GM18867 (cell line): ENCODE results near the gene WDR5.

Experiments used
- ATAC-seq: cut with Tn5 transposase; IDR thresholded peaks from one replicate; pipeline ENCODE4 v1.9.1; 2021; ENCODE audit warnings: mild to moderate bottlenecking, moderate library complexity; ENCODE audit not compliant: unreplicated experiment

WDR5 gene

DNA sequence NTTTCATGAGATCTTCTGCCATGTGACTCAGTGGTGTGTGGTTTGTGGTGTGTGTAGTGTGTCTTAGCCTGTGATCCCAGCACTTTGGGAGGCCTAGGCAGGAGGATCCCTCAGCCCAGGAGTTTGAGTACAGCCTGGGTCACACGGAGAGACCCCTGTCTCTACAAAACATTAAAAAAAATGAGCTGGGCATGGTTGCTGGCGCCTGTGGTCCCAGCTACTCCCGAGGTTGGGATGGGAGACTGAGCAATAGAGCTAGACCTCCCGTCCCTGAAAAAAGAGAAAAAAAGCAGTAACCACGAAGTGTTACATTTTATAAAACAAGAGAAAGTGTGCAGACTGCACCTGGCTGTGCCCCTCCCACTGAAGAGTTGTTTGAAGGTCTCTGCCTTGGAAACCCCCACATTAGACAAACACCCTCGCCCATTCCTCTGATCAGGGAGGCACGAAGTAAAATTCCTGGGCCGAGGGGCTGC lies 49.7 kb downstream of the WDR5 start:
- ATAC-seq = no peak

- no peak for ATAC-seq
Measured at GRCh38 chr9:134186471-134187109, 50.7 kb downstream of the WDR5 start.

DNA sequence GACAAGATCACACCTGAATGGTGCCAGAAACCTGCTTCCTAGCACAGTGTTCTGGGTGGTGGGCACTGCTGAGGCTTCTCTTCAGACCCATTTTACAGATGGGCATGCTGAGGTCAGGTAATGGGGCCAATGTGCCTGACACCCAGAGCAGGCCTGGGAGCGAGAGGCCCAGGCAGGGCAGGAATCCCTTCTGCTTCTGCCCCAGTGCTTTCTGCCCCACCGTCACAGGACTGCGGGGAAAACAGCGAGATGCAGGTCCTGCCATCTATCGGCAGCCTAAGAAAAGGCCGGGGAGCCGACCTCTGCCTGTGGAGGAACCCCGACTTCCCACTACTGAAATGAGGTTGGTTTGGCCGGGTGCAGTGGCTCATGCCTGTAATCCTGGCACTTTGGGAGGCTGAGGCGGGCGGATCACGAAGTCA lies 51.2 kb downstream of the WDR5 start:
- ATAC-seq = no peak

DNA sequence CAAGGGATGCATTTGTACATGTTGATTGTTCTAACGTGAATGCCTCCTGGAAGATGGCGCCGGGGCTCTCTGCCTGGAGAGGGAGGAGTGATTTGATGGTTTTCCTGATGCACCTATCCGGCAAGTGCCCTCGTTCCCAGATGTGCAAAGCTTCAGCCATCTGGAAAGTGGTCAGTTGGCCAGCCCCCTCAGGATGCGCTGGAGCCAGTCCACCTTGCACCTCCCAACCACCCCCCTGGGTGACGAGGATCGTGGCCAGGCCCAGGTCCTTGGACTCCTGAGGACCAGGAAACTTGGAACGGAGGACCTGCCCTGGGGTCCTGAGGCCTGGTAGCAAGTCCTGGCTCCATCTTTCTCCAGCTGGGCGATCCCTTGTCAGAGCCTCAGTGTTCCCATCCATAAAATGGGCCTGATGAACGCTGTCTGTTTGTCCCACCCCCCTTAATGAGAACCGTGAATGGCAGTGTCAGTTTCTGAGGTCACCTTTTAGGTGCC lies 52.1 kb downstream of the WDR5 start:
- ATAC-seq = no peak

DNA sequence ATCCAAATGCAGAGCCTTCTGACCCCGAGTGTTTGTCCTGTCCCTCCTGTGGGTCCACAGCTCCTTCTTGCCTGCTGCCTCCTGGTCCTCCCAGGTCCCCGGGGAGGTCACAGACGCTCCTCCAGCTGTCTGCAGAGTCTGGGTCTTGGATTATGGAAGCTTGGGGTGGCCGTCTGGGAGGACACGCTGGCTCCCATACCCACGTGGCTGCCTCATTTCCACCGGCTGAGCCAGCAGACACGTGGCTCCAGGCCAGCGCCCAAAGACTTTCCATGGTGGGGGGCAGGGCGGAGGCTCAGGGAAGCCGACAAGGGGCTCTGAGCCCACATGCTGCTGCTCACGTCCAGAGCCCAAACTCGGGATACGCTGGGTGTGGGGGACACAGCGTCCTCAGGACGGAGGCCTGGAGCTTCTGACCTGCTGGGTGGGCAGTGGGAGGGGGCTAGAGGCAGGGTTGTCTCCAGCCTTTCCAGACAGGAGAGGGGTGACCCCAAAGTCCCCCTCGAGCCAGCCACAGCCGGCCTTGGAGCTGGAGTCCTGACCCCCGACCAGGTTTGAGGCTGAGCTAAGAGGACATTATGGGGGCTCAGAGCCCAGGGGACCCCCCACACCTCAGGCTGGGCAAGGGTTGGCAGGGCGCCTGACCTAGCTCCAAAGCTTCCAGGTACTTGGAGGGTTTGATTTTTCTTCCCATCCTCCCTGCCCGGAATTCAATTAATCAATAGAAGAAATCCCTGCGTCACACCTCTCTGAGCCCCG lies 52.7 kb downstream of the WDR5 start:
- no peak for ATAC-seq

DNA sequence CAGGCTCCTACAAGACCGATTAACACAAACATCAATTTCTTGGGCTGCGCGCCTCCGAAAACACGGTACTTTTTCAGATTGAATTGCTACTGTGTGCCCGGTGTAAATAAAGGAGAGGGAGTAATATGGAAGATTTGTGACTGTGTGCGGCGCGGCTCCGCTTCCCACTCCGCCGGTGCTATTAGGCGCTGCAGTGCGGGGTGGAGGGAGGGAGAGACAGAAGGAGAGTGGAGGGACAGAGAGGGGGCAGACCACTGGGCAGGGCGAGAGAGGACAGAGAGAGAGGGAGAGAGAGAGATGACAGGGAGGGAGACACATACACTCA lies 53.2 kb downstream of the WDR5 start:
- ATAC-seq = no peak

- ATAC-seq = no peak
Measured at GRCh38 chr9:134189470-134190231, 53.8 kb downstream of the WDR5 start.

DNA sequence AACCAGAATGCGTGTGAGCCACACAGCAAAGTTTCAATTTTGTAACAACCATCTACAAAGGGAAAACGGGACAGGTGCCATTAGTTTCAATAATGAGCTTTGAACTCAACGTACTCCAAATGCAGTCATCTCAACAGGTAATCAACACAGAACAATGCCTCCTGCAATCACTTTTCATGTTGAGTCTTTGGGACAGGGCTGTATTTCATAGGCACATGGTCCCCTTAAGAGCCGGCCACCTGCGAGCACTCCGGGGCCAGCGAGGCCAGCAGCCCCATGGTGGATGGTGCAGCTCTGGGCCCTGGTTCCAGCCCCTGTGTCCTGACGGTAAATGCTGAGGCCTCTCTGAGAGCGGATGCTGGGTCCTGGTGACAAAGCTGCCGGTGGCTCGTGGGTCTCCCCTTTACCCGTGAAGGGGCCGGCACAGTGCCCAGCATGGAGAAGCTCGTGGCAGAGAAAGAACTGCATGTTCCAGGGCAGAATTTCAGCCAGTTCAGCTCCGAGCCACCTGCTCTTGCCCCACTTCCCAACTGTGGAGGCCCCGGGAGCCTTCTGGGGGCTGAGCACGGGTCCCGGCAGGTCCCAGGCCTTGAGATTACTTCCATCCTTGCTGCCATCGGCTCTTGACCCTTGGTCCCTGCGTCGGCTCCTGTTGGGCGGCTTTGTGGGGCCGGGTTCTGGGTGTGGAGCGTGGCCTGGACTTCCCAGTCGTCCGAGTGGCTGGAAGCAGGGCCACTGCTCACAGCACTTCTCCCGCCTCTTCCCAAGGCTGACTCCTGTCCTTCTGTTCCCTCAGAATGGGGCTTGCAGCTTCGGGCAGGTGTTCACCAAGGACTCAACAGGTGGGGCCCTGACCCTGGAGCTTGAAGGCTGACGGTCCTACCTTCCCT lies 54.6 kb downstream of the WDR5 start:
- no peak for ATAC-seq

GRCh38 chr9:134191455-134192209 lies 55.8 kb downstream of the WDR5 start:
- ATAC-seq = no peak

- no peak for ATAC-seq
Measured at GRCh38 chr9:134192311-134192950, 56.5 kb downstream of the WDR5 start.

DNA sequence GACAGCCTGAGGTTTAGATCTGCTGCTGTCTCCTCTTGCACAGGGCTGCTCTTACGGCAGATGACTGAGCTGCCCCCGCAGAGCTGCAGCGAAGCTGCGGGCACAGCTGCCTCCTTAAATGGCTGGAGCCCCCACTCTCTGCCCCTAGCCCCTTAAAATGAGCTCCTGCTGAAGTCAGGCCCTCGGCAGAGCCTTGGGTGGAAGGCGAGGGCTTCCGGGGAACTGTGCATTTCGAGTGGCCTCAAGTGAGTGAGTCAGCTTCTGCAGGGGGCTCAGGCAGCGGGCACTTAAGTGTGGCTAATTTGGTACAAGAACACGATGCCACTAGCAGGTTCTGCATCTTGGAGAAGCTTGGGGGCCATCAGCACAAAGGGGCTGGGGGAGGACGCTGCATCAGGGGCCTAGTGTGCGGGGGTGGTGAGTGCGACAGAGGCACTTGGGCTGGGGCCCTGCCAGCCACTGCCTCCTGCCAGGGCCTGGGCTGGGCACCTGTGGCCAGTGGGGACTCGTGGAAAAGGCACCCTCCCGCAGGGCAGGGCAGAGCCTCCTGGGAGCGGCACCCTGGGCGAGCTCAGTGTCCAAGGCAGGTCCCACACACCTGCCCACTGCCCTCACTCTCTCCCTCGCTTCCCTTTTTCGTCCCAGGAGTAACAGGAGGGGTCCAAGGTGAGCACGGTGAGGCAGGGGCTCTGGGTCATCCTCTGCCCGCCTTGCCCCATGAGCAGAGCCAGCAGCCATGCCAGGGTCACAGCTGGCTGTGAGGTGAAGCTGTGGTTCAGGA lies 57.3 kb downstream of the WDR5 start:
- no peak for ATAC-seq

DNA sequence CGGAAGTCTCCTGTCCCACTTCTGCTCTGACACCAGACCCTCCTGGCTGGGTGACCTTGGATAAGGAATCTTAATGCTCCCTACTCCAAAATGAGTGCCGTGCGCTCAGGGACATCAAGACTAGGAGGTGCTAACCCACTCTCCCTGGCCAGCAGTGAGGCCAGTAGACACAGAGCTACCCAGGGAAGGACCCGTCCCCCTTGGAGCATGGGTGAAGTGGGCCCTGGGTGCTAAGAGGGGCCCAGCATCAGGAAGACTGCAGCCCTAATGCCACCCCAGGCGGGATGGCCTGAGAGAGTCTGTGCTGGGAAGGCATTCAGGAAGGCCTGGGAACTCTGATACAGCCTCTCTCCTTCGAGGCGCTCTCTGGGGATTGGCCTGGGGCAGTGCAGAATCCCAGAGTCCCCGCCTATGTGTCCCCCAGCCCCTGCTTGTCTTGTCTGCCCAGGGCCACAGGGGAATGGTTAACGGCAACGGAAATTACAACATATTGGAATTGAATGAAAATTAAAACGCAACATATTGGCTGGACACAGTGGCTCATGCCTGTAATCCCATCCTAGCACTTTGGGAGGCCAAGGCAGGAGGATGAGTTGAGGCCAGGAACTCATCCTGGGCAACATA lies 58.1 kb downstream of the WDR5 start:
- ATAC-seq = no peak

GRCh38 chr9:134195558-134195957 lies 59.7 kb downstream of the WDR5 start:
- no peak for ATAC-seq

DNA sequence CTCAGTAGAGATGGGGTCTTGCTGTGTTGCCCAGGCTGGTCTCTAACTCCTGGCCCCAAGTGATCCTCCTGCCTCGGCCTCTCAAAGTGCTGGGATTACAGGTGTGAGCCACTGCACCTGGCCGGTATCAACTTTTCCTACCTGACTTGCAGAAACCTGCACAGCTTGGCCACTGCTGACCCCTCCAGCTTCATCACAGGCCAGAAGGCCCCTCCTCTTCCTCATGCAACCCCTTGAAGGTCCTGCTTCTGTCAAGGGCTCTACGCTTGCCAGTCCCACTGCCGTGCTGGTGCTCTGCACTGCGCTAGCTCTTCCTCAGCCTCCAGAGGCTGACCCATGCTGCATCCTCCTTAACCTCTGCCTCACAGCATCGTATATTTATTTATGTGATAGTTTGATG lies 61.0 kb downstream of the WDR5 start:
- ATAC-seq = no peak

DNA sequence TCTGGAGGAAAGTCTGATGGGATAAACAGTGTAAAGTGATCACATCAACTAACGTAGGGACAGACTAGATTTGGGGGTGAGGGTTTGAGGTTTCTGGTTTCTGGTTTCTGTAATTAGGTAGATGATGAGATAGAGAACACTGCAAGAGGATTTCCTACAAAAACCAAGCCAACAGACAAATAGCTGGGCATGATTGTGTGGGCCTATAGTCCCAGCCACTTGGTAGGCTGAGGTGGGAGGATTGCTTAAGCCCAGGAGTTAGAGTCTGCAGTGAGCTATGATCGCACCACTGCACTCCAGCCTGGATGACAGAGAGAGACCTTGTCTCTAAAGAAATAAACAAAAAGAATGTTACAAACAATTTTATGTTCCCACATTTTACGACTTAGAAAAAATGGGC lies 62.9 kb downstream of the WDR5 start:
- no peak for ATAC-seq

DNA sequence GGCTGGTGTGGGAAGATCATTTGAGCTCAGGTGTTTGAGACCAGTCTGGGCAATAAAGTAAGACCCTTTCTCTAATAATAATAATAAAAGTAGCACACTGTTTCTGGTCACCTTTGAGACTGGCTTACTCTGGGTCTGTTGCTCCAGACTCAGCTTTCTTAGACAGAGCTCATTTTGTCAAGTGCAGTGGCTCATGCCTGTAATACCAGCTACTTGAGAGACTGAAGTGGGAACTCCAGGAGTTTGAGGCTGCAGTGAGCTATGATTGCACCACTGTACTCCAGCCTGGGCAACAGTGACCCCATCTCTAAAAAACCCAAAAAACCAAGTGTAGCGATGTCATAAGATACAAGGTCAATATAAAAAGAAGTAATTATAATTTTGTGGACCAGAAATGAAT lies 64.8 kb downstream of the WDR5 start:
- no peak for ATAC-seq

DNA sequence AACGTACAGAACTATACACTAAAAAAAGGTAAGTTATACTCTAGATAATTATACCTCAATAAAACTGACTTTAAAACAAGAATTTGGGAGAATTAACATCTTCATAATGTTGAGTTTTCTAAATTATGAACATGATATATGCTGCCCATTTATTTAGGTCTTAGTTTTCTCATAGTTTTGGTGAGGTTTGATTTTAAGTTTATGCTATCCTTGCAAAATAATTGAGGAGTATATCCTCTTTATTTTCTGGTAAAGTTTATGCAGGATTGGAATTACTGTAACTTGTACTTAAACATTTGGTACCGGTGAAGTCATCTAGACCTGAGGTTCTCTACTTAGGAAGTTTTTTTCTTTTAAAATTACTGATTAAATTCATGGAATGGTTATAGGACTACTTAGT lies 67.3 kb downstream of the WDR5 start:
- no peak for ATAC-seq

GRCh38 chr9:134204041-134204440 lies 68.2 kb downstream of the WDR5 start:
- no peak for ATAC-seq
